GM18907 (cell line): ENCODE results near the gene DCLK1.

ENCODE experiments used
- ATAC-seq: cut with Tn5 transposase; IDR thresholded peaks from one replicate; pipeline ENCODE4 v1.9.1; 2021; ENCODE audit warnings: mild to moderate bottlenecking, moderate library complexity; ENCODE audit not compliant: unreplicated experiment

Gene DCLK1

GRCh38 chr13:35838356-35838755, 292.8 kb downstream of the DCLK1 start:
- ATAC-seq = no peak

- no peak for ATAC-seq
Measured at GRCh38 chr13:35836446-35836845, 294.7 kb downstream of the DCLK1 start.

- ATAC-seq = no peak
Measured at GRCh38 chr13:35835989-35836388, 295.2 kb downstream of the DCLK1 start.

- ATAC-seq = no peak
Measured at GRCh38 chr13:35833608-35834275, 297.4 kb downstream of the DCLK1 start.

GRCh38 chr13:35833031-35833430, 298.2 kb downstream of the DCLK1 start:
- no peak for ATAC-seq

GRCh38 chr13:35832551-35832950, 298.6 kb downstream of the DCLK1 start:
- no peak for ATAC-seq

GRCh38 chr13:35830850-35831450, 300.2 kb downstream of the DCLK1 start:
- no peak for ATAC-seq

- no peak for ATAC-seq
Measured at GRCh38 chr13:35826626-35827254, 304.4 kb downstream of the DCLK1 start.

GRCh38 chr13:35824825-35825224, 306.4 kb downstream of the DCLK1 start:
- no peak for ATAC-seq

- ATAC-seq = no peak
Measured at GRCh38 chr13:35824395-35824794, 306.8 kb downstream of the DCLK1 start.

- no peak for ATAC-seq
Measured at GRCh38 chr13:35822666-35823065, 308.5 kb downstream of the DCLK1 start.

- ATAC-seq = peak; percentile 54
Measured at GRCh38 chr13:35818633-35819067, 312.5 kb downstream of the DCLK1 start.

GRCh38 chr13:35817642-35818607, 313.3 kb downstream of the DCLK1 start:
- ATAC-seq = no peak

- ATAC-seq = no peak
Measured at GRCh38 chr13:35814605-35815011, 316.6 kb downstream of the DCLK1 start.

GRCh38 chr13:35812736-35813135, 318.4 kb downstream of the DCLK1 start:
- no peak for ATAC-seq

- no peak for ATAC-seq
Measured at GRCh38 chr13:35810321-35810720, 320.9 kb downstream of the DCLK1 start.

- ATAC-seq = no peak
Measured at GRCh38 chr13:35808846-35809245, 322.3 kb downstream of the DCLK1 start.

GRCh38 chr13:35804901-35805300, 326.3 kb downstream of the DCLK1 start:
- no peak for ATAC-seq

- ATAC-seq = no peak
Measured at GRCh38 chr13:35797991-35798390, 333.2 kb downstream of the DCLK1 start.

- no peak for ATAC-seq
Measured at GRCh38 chr13:35797244-35797643, 333.9 kb downstream of the DCLK1 start.

- ATAC-seq = no peak
Measured at GRCh38 chr13:35796623-35797022, 334.6 kb downstream of the DCLK1 start.
